H1 (cell line): ENCODE data around the gene SCGB1C2. TPM values are rescaled to one million over a fixed set of nuclear protein-coding genes. Genes with fewer than 3 reads are reported as not detected.
"Not testable (repeated sequence)": the region's sequence is repeated elsewhere in the genome, so short reads cannot be mapped to it uniquely, and the experiment has no call there.

Experiments
- CTCF ChIA-PET: fragments of 300-600 bp; sonication (Branson Sonifier 250); formaldehyde crosslinking; loops from one replicate; lab custom pipeline; 2021; ENCODE audit not compliant: partially characterized antibody; lab: Charles Lee
- POLR2A ChIA-PET: fragments of 300-600 bp; sonication (Branson Sonifier 250); formaldehyde crosslinking; loops from one replicate; lab custom pipeline; 2021; ENCODE audit warnings: inconsistent platforms; ENCODE audit not compliant: partially characterized antibody; lab: Charles Lee
- DNase-seq, 2 experiments: peaks; one replicate each; pipeline versions ENCODE4 v3.0.0 to v3.0.0-alpha.2; 2010 to 2022; ENCODE audit warnings: low spot score in 2 of 2, low read depth in 1 of 2, mixed read lengths in 1 of 2
- FAIRE-seq: peaks from 2 replicates; lab custom pipeline; 2011; peaks lifted over from hg19 to GRCh38; lab: Jason Lieb, UNC
- H2AFZ ChIP-seq: 2 replicates; pipeline ENCODE4 v1.8.1; 2012; ENCODE audit warnings: low read length, inconsistent platforms
- H2AK5ac ChIP-seq: 2 replicates; pipeline ENCODE4 v1.6.1; 2013; ENCODE audit warnings: low read depth, low read length
- H2BK120ac ChIP-seq: replicated peaks from 2 replicates; pipeline ENCODE3; 2013; ENCODE audit warnings: low read depth, low read length, inconsistent platforms
- H2BK12ac ChIP-seq: 2 replicates; pipeline ENCODE4 v1.6.1; 2013; ENCODE audit warnings: low read depth, low read length
- H2BK15ac ChIP-seq: 2 replicates; pipeline ENCODE4 v1.6.1; 2013; ENCODE audit warnings: low read length
- H2BK20ac ChIP-seq: 2 replicates; pipeline ENCODE4 v1.6.1; 2013; ENCODE audit warnings: low read length
- H2BK5ac ChIP-seq: 2 replicates; pipeline ENCODE4 v1.6.1; 2013; ENCODE audit warnings: low read depth, low read length
- H3K14ac ChIP-seq: 2 replicates; pipeline ENCODE4 v1.6.1; 2013; ENCODE audit warnings: inconsistent platforms; ENCODE audit not compliant: insufficient read length
- H3K18ac ChIP-seq: 2 replicates; pipeline ENCODE4 v1.6.1; 2013; ENCODE audit warnings: low read length; ENCODE audit errors: extremely low read depth
- H3K23ac ChIP-seq: 2 replicates; pipeline ENCODE4 v1.6.1; 2013; ENCODE audit warnings: inconsistent platforms; ENCODE audit not compliant: insufficient read length
- H3K23me2 ChIP-seq: 2 replicates; pipeline ENCODE4 v1.6.1; 2013; ENCODE audit warnings: low read depth, low read length
- H3K27ac ChIP-seq: 2 replicates; pipeline ENCODE4 v1.6.1; 2011; ENCODE audit warnings: low read depth, low read length, inconsistent platforms
- H3K27me3 ChIP-seq, 4 experiments: replicated peaks in 1 of 4; 1 replicate in 1 of 4; 2 replicates in 3 of 4; pipeline versions ENCODE4 v1.6.1 to v1.8.1; 2011 to 2013; ENCODE audit warnings: low read length in 3 of 4, mild to moderate bottlenecking in 3 of 4, inconsistent platforms in 2 of 4, mixed read lengths in 2 of 4, moderate library complexity in 1 of 4; ENCODE audit not compliant: control insufficient read depth in 3 of 4, insufficient read depth in 3 of 4; ENCODE audit errors: extremely low read depth in 1 of 4
- H3K36me3 ChIP-seq, 4 experiments: 2 replicates each; pipeline versions ENCODE4 v1.6.1 to v1.8.1; 2011 to 2013; ENCODE audit warnings: mild to moderate bottlenecking in 4 of 4, low read length in 3 of 4, moderate library complexity in 2 of 4, control low read depth in 1 of 4, inconsistent platforms in 1 of 4; ENCODE audit not compliant: insufficient read depth in 4 of 4, control insufficient read depth in 2 of 4
- H3K4ac ChIP-seq: replicated peaks from 2 replicates; pipeline ENCODE3; 2013; ENCODE audit warnings: low read length, low read depth, mixed read lengths, inconsistent platforms; ENCODE audit not compliant: insufficient read length
- H3K4me1 ChIP-seq, 4 experiments: replicated peaks in 1 of 4; 1 replicate in 1 of 4; 2 replicates in 3 of 4; pipeline versions ENCODE4 v1.6.1 to v1.8.1; 2011 to 2013; ENCODE audit warnings: low read length in 3 of 4, inconsistent platforms in 2 of 4, mixed read lengths in 1 of 4; ENCODE audit not compliant: insufficient read depth in 4 of 4, control insufficient read depth in 3 of 4
- H3K4me2 ChIP-seq, 2 experiments: 2 replicates each; pipeline versions ENCODE4 v1.6.1 to v1.8.1; 2011 to 2013; ENCODE audit warnings: low read depth in 2 of 2, low read length in 2 of 2, control low read depth in 1 of 2, inconsistent platforms in 1 of 2, mild to moderate bottlenecking in 1 of 2; ENCODE audit not compliant: insufficient read depth in 1 of 2
- H3K4me3 ChIP-seq, 4 experiments: fragments of 200-600, 300-600 bp in 1 of 4; sonication (generic), shearing (Covaris generic), sonication (Bioruptor Twin) in 1 of 4; 2 replicates each; pipeline versions ENCODE4 v1.5.1 to v1.8.1; 2011 to 2016; ENCODE audit warnings: low read length in 4 of 4, low read depth in 3 of 4, control low read depth in 2 of 4, inconsistent platforms in 2 of 4, mild to moderate bottlenecking in 2 of 4, mixed read lengths in 1 of 4, moderate library complexity in 1 of 4; ENCODE audit not compliant: insufficient read depth in 2 of 4; ENCODE audit errors: extremely low read depth in 1 of 4
- H3K56ac ChIP-seq: replicated peaks from 2 replicates; pipeline ENCODE3; 2013; ENCODE audit warnings: low read depth, mild to moderate bottlenecking, mixed read lengths, low read length, inconsistent platforms; ENCODE audit not compliant: insufficient read length
- H3K79me1 ChIP-seq: 2 replicates; pipeline ENCODE4 v1.6.1; 2013; ENCODE audit warnings: low read depth, low read length, control low read depth
- H3K79me2 ChIP-seq, 2 experiments: 2 replicates each; pipeline versions ENCODE4 v1.6.1 to v1.8.1; 2012 to 2013; ENCODE audit warnings: low read length in 2 of 2, mild to moderate bottlenecking in 2 of 2, inconsistent platforms in 1 of 2; ENCODE audit not compliant: insufficient read depth in 2 of 2, control insufficient read depth in 1 of 2
- H3K9ac ChIP-seq, 4 experiments: replicated peaks in 1 of 4; 1 replicate in 1 of 4; 2 replicates in 3 of 4; pipeline versions ENCODE4 v1.6.1 to v1.8.1; 2011 to 2013; ENCODE audit warnings: low read depth in 3 of 4, low read length in 3 of 4, control low read depth in 2 of 4, mild to moderate bottlenecking in 2 of 4, moderate library complexity in 2 of 4, inconsistent platforms in 1 of 4; ENCODE audit errors: extremely low read depth in 1 of 4
- H3K9me3 ChIP-seq, 2 experiments: 2 replicates each; pipeline versions ENCODE4 v1.6.1 to v1.8.1; 2012 to 2013; ENCODE audit warnings: mild to moderate bottlenecking in 2 of 2, moderate library complexity in 2 of 2, control low read depth in 1 of 2, inconsistent platforms in 1 of 2, low read depth in 1 of 2, low read length in 1 of 2, mixed read lengths in 1 of 2; ENCODE audit not compliant: insufficient read depth in 2 of 2
- H4K20me1 ChIP-seq, 2 experiments: replicated peaks in 1 of 2; 2 replicates each; pipeline versions ENCODE3 to v1.8.1; 2011 to 2013; ENCODE audit warnings: inconsistent platforms in 2 of 2, low read length in 2 of 2, mild to moderate bottlenecking in 1 of 2; ENCODE audit not compliant: insufficient read depth in 2 of 2, control insufficient read depth in 1 of 2
- H4K5ac ChIP-seq: 2 replicates; pipeline ENCODE4 v1.6.1; 2013; ENCODE audit warnings: low read length, low read depth, mixed read lengths, inconsistent platforms; ENCODE audit not compliant: insufficient read length
- H4K8ac ChIP-seq: 2 replicates; pipeline ENCODE4 v1.8.0; 2013; ENCODE audit warnings: mild to moderate bottlenecking, moderate library complexity, low read length, inconsistent platforms; ENCODE audit not compliant: insufficient read depth; ENCODE audit errors: extremely low read depth
- H4K91ac ChIP-seq: replicated peaks from 2 replicates; pipeline ENCODE3; 2013; ENCODE audit warnings: low read length, mixed read lengths, inconsistent platforms; ENCODE audit not compliant: insufficient read length
- CTCF ChIP-seq, 3 experiments: IDR thresholded peaks; 1 replicate in 2 of 3; 2 replicates in 1 of 3; pipeline versions ENCODE4 v1.5.1 to v1.6.1; 2011; ENCODE audit warnings: low read length in 3 of 3, mild to moderate bottlenecking in 3 of 3, inconsistent platforms in 2 of 3, low read depth in 1 of 3, moderate library complexity in 1 of 3; ENCODE audit not compliant: insufficient read depth in 1 of 3; ENCODE audit errors: control extremely low read depth in 1 of 3
- WGBS, 2 experiments: shearing (Covaris generic) in 1 of 2; methylation state at CpG; one replicate each; pipeline versions ENCODE4 v1.1.6 to v1.1.7; 2013 to 2015; ENCODE audit warnings: low lambda C conversion rate in 2 of 2, mixed read lengths in 2 of 2, inconsistent platforms in 1 of 2, low coverage in 1 of 2, missing lambda C conversion rate in 1 of 2; ENCODE audit not compliant: insufficient replicate concordance in 2 of 2, insufficient coverage in 1 of 2, insufficient read length in 1 of 2; ENCODE audit errors: extremely low coverage in 1 of 2, missing lambda C conversion rate in 1 of 2; 5-methylcytosine and 5-hydroxymethylcytosine counted together
- polyA plus RNA-seq, 7 experiments: library from polyadenylated mRNA; depleted of rRNA in 3 of 7; stranded (reverse) in 5 of 7; unstranded in 2 of 7; fragments of >200 nt in 5 of 7; fragments of 200-250 nt in 2 of 7; gene quantifications; 1 replicate in 5 of 7; 2 replicates in 1 of 7; 4 replicates in 1 of 7; pipeline versions ENCODE4 v1.2.1 to v1.2.3, GENCODE V29; 2011 to 2013; ENCODE audit warnings: missing spikeins in 2 of 7, mixed read lengths in 2 of 7
- total RNA-seq: library from RNA; stranded (reverse); fragmentation: NEBNext Ultra II Directional; extraction: Animal tissue kit (Norgen Biotek cat#: 25700); gene quantifications from 2 replicates; pipeline ENCODE4 v1.2.1, GENCODE V29; 2021

SCGB1C2 gene
- total and polyA plus RNA-seq, 2 of the 8 experiments (the other 6 are each of a cell fraction or from before 2014, with no cell fraction given): not detected

- H4K20me1 ChIP-seq, H3K4me3 ChIP-seq, H4K8ac ChIP-seq, H3K27me3 ChIP-seq, H2BK12ac ChIP-seq, H3K18ac ChIP-seq, FAIRE-seq, H3K23ac ChIP-seq, H4K5ac ChIP-seq, H2BK20ac ChIP-seq, H2AK5ac ChIP-seq, H3K4me1 ChIP-seq, H3K36me3 ChIP-seq, H3K79me1 ChIP-seq, H2BK15ac ChIP-seq, H2BK5ac ChIP-seq, H3K56ac ChIP-seq, H3K27ac ChIP-seq, H2AFZ ChIP-seq, H4K91ac ChIP-seq, CTCF ChIA-PET, H3K14ac ChIP-seq, H3K79me2 ChIP-seq, H3K23me2 ChIP-seq, H3K9ac ChIP-seq, POLR2A ChIA-PET, H3K4ac ChIP-seq, H3K4me2 ChIP-seq, H2BK120ac ChIP-seq: not testable (repeated sequence)
- TF ChIP-seq CTCF (IDR thresholded peaks at IDR 0.05; ENCODE audit: control extremely low read depth in 1 of 3, insufficient read depth in 1 of 3, low read depth in 1 of 3, low read length in 3 of 3): peak; percentile 15 to 51 (median 28)
- peaks cover under 1 to 15% of the 10 kb centered on the region in 2 experiments; a peak in 2 of 4 replicates for H3K9me3 ChIP-seq
- WGBS, 2 experiments: 93% methylated on average over 9 of the region's 25 CpGs; no CpG with 5 or more reads in 1 of the 2 experiments
- peak in 1 of 2 experiments; percentile 59 for DNase-seq
Observed at GRCh38 chr17:134332-134785, 3.0 kb upstream of the SCGB1C2 start.
